ENCODE data around the gene AP2A2. TPM values are rescaled to one million over a fixed set of nuclear protein-coding genes. Genes with fewer than 3 reads are reported as not detected.

Gene AP2A2
- polyA plus RNA-seq, 1 experiment = 76.5 TPM

DNA sequence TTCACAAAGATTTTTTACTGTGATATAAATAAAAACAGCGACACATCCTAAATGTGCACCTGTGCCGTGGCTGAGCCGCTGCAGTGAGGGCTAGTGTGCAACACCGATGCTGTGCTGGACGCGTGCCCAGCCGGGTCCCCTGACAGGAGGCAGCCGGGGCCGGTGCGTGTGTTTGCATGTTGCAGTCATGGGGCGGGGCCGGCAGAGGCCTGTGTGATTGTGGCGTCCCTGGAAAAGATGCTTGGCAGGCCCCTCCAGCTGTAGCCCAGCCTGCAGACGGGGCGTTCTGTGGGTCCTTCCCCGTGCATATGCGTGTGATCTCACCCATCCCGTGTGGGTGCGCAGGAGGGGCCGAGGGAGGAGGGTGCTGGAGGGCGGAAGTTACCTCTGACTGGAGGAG is 80.3 kb downstream of the AP2A2 start:
- ChIA-PET POLR2A (no interaction called here), CTCF (interaction anchor here (2.4 kb wide), 1 partner anchor 46 kb away, joined by 6 read pairs; no protein-coding TSS in a partner anchor)
- DNase-seq (ENCODE audit: low read depth) = no peak
- H3K36me3 ChIP-seq (ENCODE audit: control insufficient read depth, insufficient read depth, low read length) = peaks cover 51% of the 10 kb centered on the region
- no peak overlapping the region for H3K4me3 ChIP-seq (ENCODE audit: low read depth, low read length)
- TF ChIP-seq, protein P1, sequence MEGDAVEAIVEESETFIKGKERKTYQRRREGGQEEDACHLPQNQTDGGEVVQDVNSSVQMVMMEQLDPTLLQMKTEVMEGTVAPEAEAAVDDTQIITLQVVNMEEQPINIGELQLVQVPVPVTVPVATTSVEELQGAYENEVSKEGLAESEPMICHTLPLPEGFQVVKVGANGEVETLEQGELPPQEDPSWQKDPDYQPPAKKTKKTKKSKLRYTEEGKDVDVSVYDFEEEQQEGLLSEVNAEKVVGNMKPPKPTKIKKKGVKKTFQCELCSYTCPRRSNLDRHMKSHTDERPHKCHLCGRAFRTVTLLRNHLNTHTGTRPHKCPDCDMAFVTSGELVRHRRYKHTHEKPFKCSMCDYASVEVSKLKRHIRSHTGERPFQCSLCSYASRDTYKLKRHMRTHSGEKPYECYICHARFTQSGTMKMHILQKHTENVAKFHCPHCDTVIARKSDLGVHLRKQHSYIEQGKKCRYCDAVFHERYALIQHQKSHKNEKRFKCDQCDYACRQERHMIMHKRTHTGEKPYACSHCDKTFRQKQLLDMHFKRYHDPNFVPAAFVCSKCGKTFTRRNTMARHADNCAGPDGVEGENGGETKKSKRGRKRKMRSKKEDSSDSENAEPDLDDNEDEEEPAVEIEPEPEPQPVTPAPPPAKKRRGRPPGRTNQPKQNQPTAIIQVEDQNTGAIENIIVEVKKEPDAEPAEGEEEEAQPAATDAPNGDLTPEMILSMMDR (IDR thresholded peaks at IDR 0.05; ENCODE audit: insufficient read depth, low read depth, low read length) = no peak
- H3K27me3 ChIP-seq (ENCODE audit: control insufficient read depth, insufficient read depth, low read length) = no peaks in the 10 kb centered on the region

DNA sequence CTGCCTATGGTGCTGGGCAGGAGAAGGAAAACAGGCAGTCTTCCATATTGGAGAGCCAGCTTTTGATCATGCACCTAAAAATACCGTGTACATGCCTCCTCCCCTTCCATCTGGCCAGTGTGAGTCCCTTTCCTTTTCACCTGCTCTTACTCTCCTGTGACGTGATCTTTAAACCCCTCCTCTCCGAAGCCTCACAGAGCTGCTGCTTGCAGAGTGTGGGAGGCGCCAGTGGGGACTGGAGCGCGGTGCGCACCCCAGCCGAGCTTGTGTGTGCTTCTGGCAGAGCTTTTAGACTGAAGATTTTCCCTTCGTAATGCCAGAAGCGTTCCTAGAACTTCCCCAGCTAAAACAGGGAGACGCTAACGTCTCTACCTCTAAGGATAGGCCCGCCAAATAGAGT is 81.1 kb downstream of the AP2A2 start:
- ChIA-PET POLR2A (no interaction called here), CTCF (interaction anchor here (1.5 to 2.4 kb wide), 2 partner anchors 21 to 45 kb away, joined by 5 to 6 read pairs; no protein-coding TSS in a partner anchor)
- Histone ChIP-seq H3K27me3 (ENCODE audit: control insufficient read depth, insufficient read depth, low read length) (no peaks in the 10 kb centered on the region), H3K4me3 (ENCODE audit: low read depth, low read length) (no peak overlapping the region), H3K36me3 (ENCODE audit: control insufficient read depth, insufficient read depth, low read length) (peaks cover 53% of the 10 kb centered on the region)
- TF ChIP-seq, protein P1 (IDR thresholded peaks at IDR 0.05; ENCODE audit: insufficient read depth, low read depth, low read length) = no peak
- DNase-seq (ENCODE audit: low read depth) = no peak

DNA sequence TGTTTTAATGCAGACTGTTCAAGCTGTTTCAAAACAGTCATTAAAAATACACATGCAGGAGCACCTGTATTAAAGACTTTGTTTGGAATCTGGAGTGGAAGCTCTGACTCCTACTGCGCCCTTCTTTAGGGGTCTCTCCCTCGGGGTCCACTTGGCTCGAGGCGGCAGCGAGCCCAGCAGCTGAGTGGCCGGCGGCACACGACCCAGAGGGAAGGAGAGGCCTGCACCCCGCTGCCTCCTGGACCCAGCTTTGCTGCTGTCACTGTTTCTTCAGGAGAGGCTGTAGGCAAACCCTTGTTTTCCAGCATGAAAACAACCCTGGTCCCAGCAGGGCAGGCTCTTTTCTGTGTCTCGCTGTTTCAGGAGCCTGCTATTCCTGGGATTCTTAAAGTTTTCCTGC is 81.6 kb downstream of the AP2A2 start:
- peaks cover 53% of the 10 kb centered on the region for H3K36me3 ChIP-seq (ENCODE audit: control insufficient read depth, insufficient read depth, low read length)

DNA sequence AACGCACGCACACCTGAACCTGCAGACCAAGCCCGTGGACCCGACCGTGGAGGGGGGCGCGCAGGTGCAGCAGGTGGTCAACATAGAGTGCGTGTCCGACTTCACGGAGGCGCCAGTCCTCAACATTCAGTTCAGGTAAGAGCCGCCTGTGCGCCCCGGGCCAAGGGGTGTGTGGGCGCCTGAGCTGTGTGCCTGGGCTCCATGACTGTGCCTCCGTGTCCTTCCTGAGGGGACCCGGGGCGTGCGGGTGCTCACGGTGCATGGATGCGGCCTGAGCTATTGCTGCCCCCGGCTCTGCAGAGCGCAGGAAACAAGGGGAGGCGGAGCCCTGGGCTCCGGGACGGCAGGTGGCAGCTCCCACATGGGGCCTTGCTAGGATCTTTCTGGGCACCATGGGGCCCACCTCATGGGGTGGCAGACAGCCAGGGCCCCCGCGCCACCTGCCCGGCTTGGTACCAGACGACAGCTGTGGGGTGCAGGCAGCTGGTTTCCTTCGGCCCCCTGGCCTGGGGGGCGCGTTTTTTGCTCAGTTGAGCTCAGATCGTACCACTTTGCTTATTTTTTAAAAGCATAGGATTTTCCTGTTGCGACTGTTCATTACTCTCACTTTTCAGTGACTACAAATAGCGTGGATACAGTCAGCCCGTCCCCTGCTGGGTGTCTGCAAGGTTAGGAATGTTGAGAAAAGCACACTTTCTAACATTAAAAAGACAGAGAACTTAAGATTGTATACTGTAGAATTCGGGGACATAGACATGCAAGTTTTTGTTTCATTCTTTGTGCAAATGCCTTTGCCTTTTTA is 82.5 kb downstream of the AP2A2 start:
- Histone ChIP-seq H3K27me3 (ENCODE audit: control insufficient read depth, insufficient read depth, low read length) (no peaks in the 10 kb centered on the region), H3K36me3 (ENCODE audit: control insufficient read depth, insufficient read depth, low read length) (peaks cover 50% of the 10 kb centered on the region), H3K4me3 (ENCODE audit: low read depth, low read length) (no peak overlapping the region)
- POLR2A ChIA-PET = no interaction called here
- CTCF ChIA-PET = interaction anchor here (1.3 kb wide), 1 partner anchor 9 kb away, joined by 3 read pairs; no protein-coding TSS in a partner anchor
- no peak for DNase-seq (ENCODE audit: low read depth)
- TF ChIP-seq, protein P1 (IDR thresholded peaks at IDR 0.05; ENCODE audit: insufficient read depth, low read depth, low read length) = no peak

More for the DNA sequence above, 81.6 kb downstream of the AP2A2 start:
- DNase-seq (ENCODE audit: low read depth) = no peak
- TF ChIP-seq, protein P1 (IDR thresholded peaks at IDR 0.05; ENCODE audit: insufficient read depth, low read depth, low read length) = no peak
- H3K27me3 ChIP-seq (ENCODE audit: control insufficient read depth, insufficient read depth, low read length) = no peaks in the 10 kb centered on the region
- POLR2A ChIA-PET = no interaction called here
- H3K4me3 ChIP-seq (ENCODE audit: low read depth, low read length) = no peak overlapping the region
- CTCF ChIA-PET = interaction anchor here (1.3 to 2.4 kb wide), 3 partner anchors 10 to 44 kb away, joined by 3 to 6 read pairs (median 5); no protein-coding TSS in a partner anchor

DNA sequence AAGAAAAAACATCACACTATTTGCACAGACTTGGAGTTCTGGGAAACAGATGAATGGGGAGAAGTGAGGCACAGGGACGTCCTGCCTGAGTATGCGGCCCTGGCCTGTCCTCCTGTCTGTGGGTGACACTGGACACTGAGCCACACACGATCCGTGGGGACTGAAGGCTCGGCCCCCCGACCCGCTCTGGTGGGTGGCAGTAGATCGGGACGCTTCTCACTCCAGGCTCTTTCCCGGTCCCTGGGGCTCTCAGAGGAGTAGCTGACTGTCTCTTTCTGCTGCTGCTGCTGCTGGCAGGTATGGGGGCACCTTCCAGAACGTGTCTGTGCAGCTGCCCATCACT is 83.1 kb downstream of the AP2A2 start:
- TF ChIP-seq, protein P1 (IDR thresholded peaks at IDR 0.05; ENCODE audit: insufficient read depth, low read depth, low read length) = no peak
- CTCF ChIA-PET = no interaction called here
- Histone ChIP-seq H3K4me3 (ENCODE audit: low read depth, low read length) (no peak overlapping the region), H3K27me3 (ENCODE audit: control insufficient read depth, insufficient read depth, low read length) (no peaks in the 10 kb centered on the region), H3K36me3 (ENCODE audit: control insufficient read depth, insufficient read depth, low read length) (peaks cover 49% of the 10 kb centered on the region)
- POLR2A ChIA-PET = no interaction called here
- no peak for DNase-seq (ENCODE audit: low read depth)

Data from BJ (cell line).